ENCODE data around the gene MTHFD2. TPM values are rescaled to one million over a fixed set of nuclear protein-coding genes. Genes with fewer than 3 reads are reported as not detected.
"Not testable (repeated sequence)": the region's sequence is repeated elsewhere in the genome, so short reads cannot be mapped to it uniquely, and the experiment has no call there.

MTHFD2 gene
- total and polyA plus RNA-seq, 4 donors, result 55.7 to 180 (median 127) TPM

GRCh38 chr2:74174909-74175308 lies 23.5 kb upstream of the MTHFD2 start:
- Histone ChIP-seq H3K27me3 (ENCODE audit: control insufficient read depth in 1 of 2, insufficient read depth in 2 of 2, low read length in 1 of 2) (no peaks in the 10 kb centered on the region), H3K9me3 (ENCODE audit: control insufficient read depth, low read length) (no peaks in the 10 kb centered on the region), H3K4me3 (ENCODE audit: low read length in 2 of 2) (no peak overlapping the region), H3K36me3 (ENCODE audit: control insufficient read depth in 1 of 2, insufficient read depth in 2 of 2, low read length in 1 of 2) (peaks cover 0 to 2% of the 10 kb centered on the region in 2 donors), H3K4me1 (ENCODE audit: control insufficient read depth in 1 of 2, insufficient read depth in 2 of 2, low read length in 2 of 2) (peaks cover 0 to 4% of the 10 kb centered on the region in 2 donors), H3K27ac (ENCODE audit: low read depth in 1 of 2, low read length in 2 of 2) (no peak overlapping the region)
- DNase-seq, result no peak
- ATAC-seq (ENCODE audit: low FRiP score), result no peak
- intact Hi-C loops (cut with DNase I), result no loop called here
- 94 to 98% methylated on average over 1 of the region's 1 CpG for WGBS, 2 donors

GRCh38 chr2:74177696-74178095 lies 20.7 kb upstream of the MTHFD2 start:
- peaks cover 0 to 4% of the 10 kb centered on the region in 2 donors for H3K4me1 ChIP-seq (ENCODE audit: control insufficient read depth in 1 of 2, insufficient read depth in 2 of 2, low read length in 2 of 2)
- no peak for ATAC-seq (ENCODE audit: low FRiP score)

GRCh38 chr2:74178211-74179062 lies 20.0 kb upstream of the MTHFD2 start, which contains the start of gene MOB1A:
Gene MOB1A (minus strand): TSS chr2:74178879. CDS start chr2:74178674, 205 bp downstream.
- H3K27me3 ChIP-seq (ENCODE audit: control insufficient read depth in 1 of 2, insufficient read depth in 2 of 2, low read length in 1 of 2), result no peaks in the 10 kb centered on the region
- peaks cover 0 to 4% of the 10 kb centered on the region in 2 donors for H3K4me1 ChIP-seq (ENCODE audit: control insufficient read depth in 1 of 2, insufficient read depth in 2 of 2, low read length in 2 of 2)
- WGBS, 2 donors, result 0% methylated on average over 80 to 84 of the region's 84 CpGs
- H3K9me3 ChIP-seq (ENCODE audit: control insufficient read depth, low read length), result no peaks in the 10 kb centered on the region
- peak within 1 kb of the TSS; percentile 58 to 83 for H3K27ac ChIP-seq (ENCODE audit: low read depth in 1 of 2, low read length in 2 of 2)
- H3K36me3 ChIP-seq (ENCODE audit: control insufficient read depth in 1 of 2, insufficient read depth in 2 of 2, low read length in 1 of 2), result no peaks in the 10 kb centered on the region
- intact Hi-C loops (cut with DNase I), result loop anchor here in 1 of 2 donors (1.0 kb wide), 1 partner anchor 20 kb away; the partner anchor contains the start of gene MTHFD2
- DNase-seq (peak; percentile 99), ATAC-seq (ENCODE audit: low FRiP score) (peak; percentile 99)
- peak within 1 kb of the TSS; percentile 94 to 96 for H3K4me3 ChIP-seq (ENCODE audit: low read length in 2 of 2)

More at GRCh38 chr2:74177696-74178095, 20.7 kb upstream of the MTHFD2 start:
- H3K27ac ChIP-seq (ENCODE audit: low read depth in 1 of 2, low read length in 2 of 2), result no peak overlapping the region
- no peaks in the 10 kb centered on the region for H3K27me3 ChIP-seq (ENCODE audit: control insufficient read depth in 1 of 2, insufficient read depth in 2 of 2, low read length in 1 of 2)
- no peaks in the 10 kb centered on the region for H3K9me3 ChIP-seq (ENCODE audit: control insufficient read depth, low read length)
- no peaks in the 10 kb centered on the region for H3K36me3 ChIP-seq (ENCODE audit: control insufficient read depth in 1 of 2, insufficient read depth in 2 of 2, low read length in 1 of 2)
- intact Hi-C loops (cut with DNase I), result loop anchor here in 1 of 2 donors (1.0 kb wide), 1 partner anchor 21 kb away; the partner anchor contains the start of gene MTHFD2
- peak overlapping the region; percentile 94 to 96 for H3K4me3 ChIP-seq (ENCODE audit: low read length in 2 of 2)
- no peak for DNase-seq

DNA sequence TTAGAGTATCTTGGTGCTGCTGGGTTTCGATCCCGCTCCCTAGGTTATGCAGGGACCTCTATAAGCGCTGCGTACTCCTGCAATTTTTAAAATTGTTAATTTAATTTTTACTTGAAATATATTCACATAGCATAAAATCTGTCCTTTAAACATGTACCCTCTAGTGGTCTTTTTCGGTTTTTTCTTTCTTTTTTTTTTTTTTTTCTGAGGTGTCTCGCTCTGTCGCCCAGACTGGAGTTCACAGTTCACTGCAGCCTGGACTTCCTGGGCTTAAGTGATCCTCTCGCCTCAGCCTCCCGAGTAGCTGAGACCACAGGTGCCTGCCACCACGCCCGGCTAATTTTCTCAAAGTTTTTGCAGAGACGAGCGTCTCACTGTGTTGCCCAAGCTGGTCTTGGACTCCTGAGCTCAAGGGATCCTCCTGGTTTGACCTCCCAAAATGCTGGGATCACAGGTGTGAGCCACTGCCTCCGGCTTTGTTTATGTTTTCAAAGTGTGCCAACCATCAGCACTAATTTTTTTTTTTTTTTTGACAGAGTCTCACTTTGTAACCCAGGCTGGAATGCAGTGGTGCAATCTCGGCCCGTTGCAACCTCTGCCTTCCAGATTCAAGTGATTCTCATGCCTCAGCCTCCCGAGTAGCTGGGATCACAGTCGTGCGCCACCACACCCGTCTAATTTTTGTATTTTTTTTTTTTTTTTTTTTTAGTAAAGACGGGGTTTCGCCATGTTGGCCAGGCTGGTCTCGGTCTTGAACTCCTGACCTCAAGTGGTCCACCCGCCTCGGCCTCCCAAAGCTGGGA lies 19.2 kb upstream of the MTHFD2 start:
- peak overlapping the region in 1 of 2 donors; percentile 38 for H3K27ac ChIP-seq (ENCODE audit: low read depth in 1 of 2, low read length in 2 of 2)
- intact Hi-C loops (cut with DNase I), result no loop called here
- ATAC-seq (ENCODE audit: low FRiP score), result no peak

DNA sequence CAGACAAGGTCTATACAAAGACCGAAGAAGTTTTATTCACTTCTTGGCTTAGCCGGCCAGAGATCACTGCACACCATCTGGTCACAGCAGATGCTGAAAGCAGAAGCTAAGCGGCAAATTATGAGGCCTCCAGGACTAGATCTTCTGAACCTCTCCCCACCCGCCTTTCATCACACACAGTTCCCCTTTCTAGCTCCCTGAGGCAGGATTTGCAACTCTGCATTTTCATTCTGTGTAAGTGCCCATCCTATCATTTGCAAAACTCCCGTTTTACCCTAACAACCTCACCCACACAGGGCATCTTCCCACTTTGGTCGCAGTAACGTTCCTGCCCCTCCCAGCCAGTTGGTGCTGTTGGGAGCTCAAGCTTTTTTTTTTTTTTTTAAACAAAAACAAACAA lies 16.7 kb upstream of the MTHFD2 start:
- Histone ChIP-seq H3K9me3 (ENCODE audit: control insufficient read depth, low read length) (no peaks in the 10 kb centered on the region), H3K4me3 (ENCODE audit: low read length in 2 of 2) (no peak overlapping the region), H3K27ac (ENCODE audit: low read depth in 1 of 2, low read length in 2 of 2) (no peak overlapping the region), H3K27me3 (ENCODE audit: control insufficient read depth in 1 of 2, insufficient read depth in 2 of 2, low read length in 1 of 2) (no peaks in the 10 kb centered on the region), H3K4me1 (ENCODE audit: control insufficient read depth in 1 of 2, insufficient read depth in 2 of 2, low read length in 2 of 2) (no peaks in the 10 kb centered on the region), H3K36me3 (ENCODE audit: control insufficient read depth in 1 of 2, insufficient read depth in 2 of 2, low read length in 1 of 2) (no peaks in the 10 kb centered on the region)
- intact Hi-C loops (cut with DNase I), result no loop called here
- ATAC-seq (ENCODE audit: low FRiP score) (no peak), DNase-seq (peak in 1 of 2 donors; percentile 70)
- WGBS, 2 donors, result 48 to 53% methylated on average over 7 of the region's 7 CpGs

More for the DNA sequence above, 19.2 kb upstream of the MTHFD2 start:
- WGBS, 2 donors, result 49 to 51% methylated on average over 24 to 25 of the region's 25 CpGs
- H3K4me3 ChIP-seq (ENCODE audit: low read length in 2 of 2), result peak overlapping the region; percentile 3 to 4
- H3K36me3 ChIP-seq (ENCODE audit: control insufficient read depth in 1 of 2, insufficient read depth in 2 of 2, low read length in 1 of 2), result no peaks in the 10 kb centered on the region
- peaks cover 0 to 4% of the 10 kb centered on the region in 2 donors for H3K4me1 ChIP-seq (ENCODE audit: control insufficient read depth in 1 of 2, insufficient read depth in 2 of 2, low read length in 2 of 2)
- H3K27me3 ChIP-seq (ENCODE audit: control insufficient read depth in 1 of 2, insufficient read depth in 2 of 2, low read length in 1 of 2), result no peaks in the 10 kb centered on the region
- peak in 1 of 2 donors; percentile 50 for DNase-seq
- H3K9me3 ChIP-seq (ENCODE audit: control insufficient read depth, low read length), result no peaks in the 10 kb centered on the region

DNA sequence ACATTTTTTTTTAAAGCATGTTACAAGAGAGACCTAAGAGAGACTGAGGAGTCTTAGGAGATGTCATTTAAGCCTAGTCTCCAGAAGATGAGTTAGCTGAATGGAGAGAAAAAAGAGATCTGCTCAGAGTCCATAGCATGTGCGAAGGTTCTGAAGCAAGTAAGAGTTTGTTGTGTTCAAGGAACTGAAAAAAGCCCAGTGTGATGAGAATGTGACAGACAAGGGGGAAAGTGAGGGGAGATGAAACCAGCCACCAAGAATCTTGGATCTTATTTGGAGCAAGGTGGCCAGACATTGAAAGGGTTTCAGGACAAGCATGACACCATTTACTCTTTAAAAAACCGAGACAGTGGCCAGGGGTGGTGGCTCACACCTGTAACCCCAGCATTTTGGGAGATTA lies 14.5 kb upstream of the MTHFD2 start:
- no peaks in the 10 kb centered on the region for H3K27me3 ChIP-seq (ENCODE audit: control insufficient read depth in 1 of 2, insufficient read depth in 2 of 2, low read length in 1 of 2)
- no peaks in the 10 kb centered on the region for H3K9me3 ChIP-seq (ENCODE audit: control insufficient read depth, low read length)
- DNase-seq, result no peak
- H3K4me3 ChIP-seq (ENCODE audit: low read length in 2 of 2), result no peak overlapping the region
- no peak overlapping the region for H3K27ac ChIP-seq (ENCODE audit: low read depth in 1 of 2, low read length in 2 of 2)
- 85 to 87% methylated on average over 2 of the region's 2 CpGs for WGBS, 2 donors
- intact Hi-C loops (cut with DNase I), result no loop called here
- no peaks in the 10 kb centered on the region for H3K36me3 ChIP-seq (ENCODE audit: control insufficient read depth in 1 of 2, insufficient read depth in 2 of 2, low read length in 1 of 2)
- ATAC-seq (ENCODE audit: low FRiP score), result no peak
- H3K4me1 ChIP-seq (ENCODE audit: control insufficient read depth in 1 of 2, insufficient read depth in 2 of 2, low read length in 2 of 2), result no peaks in the 10 kb centered on the region

DNA sequence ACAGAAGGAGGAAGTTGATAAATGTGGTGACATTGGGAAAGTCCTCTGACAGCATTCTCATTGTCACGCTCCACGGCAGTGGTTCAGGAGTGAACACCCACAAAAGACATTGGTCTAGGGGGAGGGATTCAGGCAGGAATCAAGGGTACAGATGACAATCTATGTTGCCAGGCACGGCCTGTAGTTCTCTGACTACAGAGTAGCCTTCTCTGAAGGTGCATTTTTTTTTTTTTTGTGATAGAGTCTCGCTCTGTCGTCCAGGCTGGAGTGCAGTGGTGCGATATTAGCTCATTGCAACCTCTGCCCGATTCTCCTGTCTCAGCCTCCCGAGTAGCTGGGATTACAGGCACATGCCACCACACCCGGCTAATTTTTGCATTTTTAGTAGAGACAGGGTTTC lies 12.4 kb upstream of the MTHFD2 start:
- intact Hi-C loops (cut with DNase I), result no loop called here
- Histone ChIP-seq H3K9me3 (ENCODE audit: control insufficient read depth, low read length) (no peaks in the 10 kb centered on the region), H3K27ac (ENCODE audit: low read depth in 1 of 2, low read length in 2 of 2) (no peak overlapping the region), H3K27me3 (ENCODE audit: control insufficient read depth in 1 of 2, insufficient read depth in 2 of 2, low read length in 1 of 2) (no peaks in the 10 kb centered on the region), H3K4me1 (ENCODE audit: control insufficient read depth in 1 of 2, insufficient read depth in 2 of 2, low read length in 2 of 2) (no peaks in the 10 kb centered on the region), H3K4me3 (ENCODE audit: low read length in 2 of 2) (no peak overlapping the region), H3K36me3 (ENCODE audit: control insufficient read depth in 1 of 2, insufficient read depth in 2 of 2, low read length in 1 of 2) (no peaks in the 10 kb centered on the region)
- peak in 1 of 2 donors; percentile 73 for DNase-seq
- WGBS, 2 donors, result 90 to 91% methylated on average over 9 of the region's 9 CpGs
- no peak for ATAC-seq (ENCODE audit: low FRiP score)

DNA sequence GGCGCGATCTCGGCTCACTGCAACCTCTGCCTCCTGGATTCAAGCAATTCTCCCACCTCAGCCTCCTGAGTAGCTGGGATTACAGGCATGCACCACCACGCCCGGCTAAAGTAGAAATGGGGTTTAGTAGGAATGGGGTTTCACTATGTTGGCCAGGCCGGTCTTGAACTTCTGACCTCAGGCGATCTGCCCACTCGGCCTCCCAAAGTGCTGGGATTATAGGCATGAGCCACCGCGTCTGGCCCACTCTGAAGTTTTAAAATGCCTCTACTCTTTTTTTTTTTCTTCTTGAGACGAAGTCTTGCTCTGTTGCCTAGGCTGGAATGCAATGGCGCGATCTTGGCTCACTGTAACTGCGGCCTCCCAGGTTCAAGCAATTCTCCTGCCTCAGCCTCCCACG lies 11.7 kb upstream of the MTHFD2 start:
- H3K4me3 ChIP-seq (ENCODE audit: low read length in 2 of 2); H3K36me3 ChIP-seq (ENCODE audit: control insufficient read depth in 1 of 2, insufficient read depth in 2 of 2, low read length in 1 of 2); H3K27ac ChIP-seq (ENCODE audit: low read depth in 1 of 2, low read length in 2 of 2); DNase-seq; H3K4me1 ChIP-seq (ENCODE audit: control insufficient read depth in 1 of 2, insufficient read depth in 2 of 2, low read length in 2 of 2); ATAC-seq (ENCODE audit: low FRiP score); H3K9me3 ChIP-seq (ENCODE audit: control insufficient read depth, low read length); H3K27me3 ChIP-seq (ENCODE audit: control insufficient read depth in 1 of 2, insufficient read depth in 2 of 2, low read length in 1 of 2); intact Hi-C loops (cut with DNase I): not testable (repeated sequence)
- 93 to 96% methylated on average over 15 of the region's 15 CpGs for WGBS, 2 donors
